ENCODE measurements around the gene ULBP3. TPM values are rescaled to one million over a fixed set of nuclear protein-coding genes. Genes with fewer than 3 reads are reported as not detected.

The ULBP3 gene
- total and polyA plus RNA-seq, 2 experiments from 2014 or later, result 5.8 to 11.1 TPM

DNA sequence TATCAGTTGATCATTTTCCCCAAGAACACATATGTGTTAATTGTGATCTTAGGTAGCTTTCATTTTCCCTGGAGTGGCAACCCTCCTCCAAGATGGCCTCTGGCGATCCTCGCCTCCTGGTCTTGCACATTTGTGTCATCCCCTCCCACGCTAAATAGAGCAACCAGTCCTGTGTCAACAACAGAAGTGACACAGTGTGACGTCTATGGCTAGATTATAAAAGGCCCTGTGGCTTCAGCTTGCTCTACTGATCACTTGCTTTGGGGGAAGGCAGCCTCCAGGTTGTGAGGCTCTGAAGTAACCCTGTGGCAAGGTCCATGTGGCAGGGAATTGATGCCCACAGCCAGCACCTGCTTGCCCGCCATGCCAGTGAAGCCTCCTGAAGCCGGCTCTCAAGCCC, 43.3 kb upstream of the ULBP3 start:
- Histone ChIP-seq H3K36me3 (no peaks in the 10 kb centered on the region), H3K9me3 (ENCODE audit: low read depth) (no peaks in the 10 kb centered on the region), H3K4me3 (no peak overlapping the region), H3K27ac (no peak overlapping the region), H3K4me1 (ENCODE audit: low read depth) (no peaks in the 10 kb centered on the region), H3K27me3 (peaks cover 3% of the 10 kb centered on the region)
- no peak for DNase-seq (ENCODE audit: low read depth in 1 of 2, low spot score in 1 of 2)
- TF ChIP-seq, protein P1, sequence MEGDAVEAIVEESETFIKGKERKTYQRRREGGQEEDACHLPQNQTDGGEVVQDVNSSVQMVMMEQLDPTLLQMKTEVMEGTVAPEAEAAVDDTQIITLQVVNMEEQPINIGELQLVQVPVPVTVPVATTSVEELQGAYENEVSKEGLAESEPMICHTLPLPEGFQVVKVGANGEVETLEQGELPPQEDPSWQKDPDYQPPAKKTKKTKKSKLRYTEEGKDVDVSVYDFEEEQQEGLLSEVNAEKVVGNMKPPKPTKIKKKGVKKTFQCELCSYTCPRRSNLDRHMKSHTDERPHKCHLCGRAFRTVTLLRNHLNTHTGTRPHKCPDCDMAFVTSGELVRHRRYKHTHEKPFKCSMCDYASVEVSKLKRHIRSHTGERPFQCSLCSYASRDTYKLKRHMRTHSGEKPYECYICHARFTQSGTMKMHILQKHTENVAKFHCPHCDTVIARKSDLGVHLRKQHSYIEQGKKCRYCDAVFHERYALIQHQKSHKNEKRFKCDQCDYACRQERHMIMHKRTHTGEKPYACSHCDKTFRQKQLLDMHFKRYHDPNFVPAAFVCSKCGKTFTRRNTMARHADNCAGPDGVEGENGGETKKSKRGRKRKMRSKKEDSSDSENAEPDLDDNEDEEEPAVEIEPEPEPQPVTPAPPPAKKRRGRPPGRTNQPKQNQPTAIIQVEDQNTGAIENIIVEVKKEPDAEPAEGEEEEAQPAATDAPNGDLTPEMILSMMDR (IDR thresholded peaks at IDR 0.05; ENCODE audit: low read depth, low read length), result no peak

DNA sequence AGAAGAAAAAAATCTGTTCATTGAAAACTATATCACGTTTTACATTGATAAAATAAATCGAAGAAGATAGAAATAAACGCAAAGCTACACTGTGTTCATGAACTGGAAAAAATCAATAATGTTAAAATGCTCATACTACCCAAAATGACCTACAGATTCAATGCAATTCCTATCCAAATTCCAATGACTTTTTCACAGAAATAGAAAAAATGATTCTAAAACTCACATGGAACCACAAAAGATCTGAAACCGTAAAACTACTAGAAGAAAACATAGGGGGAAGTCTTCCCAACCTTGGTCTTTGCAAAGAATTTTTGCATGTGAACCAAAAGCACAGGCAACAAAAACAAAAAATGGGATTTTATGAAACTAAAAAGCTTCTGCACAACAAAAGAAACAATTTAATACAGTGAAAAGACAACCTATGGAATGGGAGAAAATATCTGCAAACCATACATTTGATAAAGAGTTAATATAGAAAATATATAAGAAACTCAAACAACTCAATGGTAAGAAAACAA, 33.9 kb upstream of the ULBP3 start:
- Histone ChIP-seq H3K27me3 (no peaks in the 10 kb centered on the region), H3K4me1 (ENCODE audit: low read depth) (no peaks in the 10 kb centered on the region), H3K4me3 (no peak overlapping the region), H3K36me3 (no peaks in the 10 kb centered on the region), H3K9me3 (ENCODE audit: low read depth) (no peaks in the 10 kb centered on the region), H3K27ac (no peak overlapping the region)
- no peak for DNase-seq (ENCODE audit: low read depth in 1 of 2, low spot score in 1 of 2)
- TF ChIP-seq, protein P1 (IDR thresholded peaks at IDR 0.05; ENCODE audit: low read depth, low read length), result no peak

DNA sequence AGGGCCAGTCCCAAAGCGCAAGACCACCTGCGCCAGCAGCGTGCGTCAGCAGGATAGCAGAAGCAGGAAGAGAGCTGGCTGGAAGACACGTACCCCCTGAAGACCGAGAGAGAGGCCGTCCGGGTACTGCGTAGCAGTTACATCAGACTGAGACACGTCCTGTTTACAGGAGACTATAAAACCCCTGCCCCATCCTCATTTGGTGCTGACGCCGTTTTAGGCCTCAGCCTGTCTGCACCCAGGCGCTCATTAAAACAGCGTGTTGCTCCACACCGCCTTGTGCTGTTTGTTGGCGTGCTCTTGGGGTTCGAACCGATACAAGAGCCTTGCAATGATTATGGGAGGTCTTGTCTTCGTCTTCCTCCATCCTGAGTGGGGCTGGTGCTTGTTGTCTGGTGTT, 31.8 kb upstream of the ULBP3 start:
- Histone ChIP-seq H3K4me1 (ENCODE audit: low read depth) (no peaks in the 10 kb centered on the region), H3K27ac (no peak overlapping the region), H3K36me3 (no peaks in the 10 kb centered on the region), H3K9me3 (ENCODE audit: low read depth) (no peaks in the 10 kb centered on the region), H3K4me3 (no peak overlapping the region), H3K27me3 (peaks cover under 1% of the 10 kb centered on the region)
- no peak for DNase-seq (ENCODE audit: low read depth in 1 of 2, low spot score in 1 of 2)
- TF ChIP-seq, protein P1 (IDR thresholded peaks at IDR 0.05; ENCODE audit: low read depth, low read length), result no peak

- no peak for DNase-seq (ENCODE audit: low read depth in 1 of 2, low spot score in 1 of 2)
- Histone ChIP-seq H3K4me1 (ENCODE audit: low read depth) (no peaks in the 10 kb centered on the region), H3K4me3 (no peak overlapping the region), H3K27me3 (peaks cover 6% of the 10 kb centered on the region), H3K9me3 (ENCODE audit: low read depth) (no peaks in the 10 kb centered on the region), H3K36me3 (no peaks in the 10 kb centered on the region), H3K27ac (no peak overlapping the region)
- TF ChIP-seq, protein P1 (IDR thresholded peaks at IDR 0.05; ENCODE audit: low read depth, low read length), result no peak
These were observed 31.0 kb upstream of the ULBP3 start for GRCh38 chr6:150099953-150100352.

DNA sequence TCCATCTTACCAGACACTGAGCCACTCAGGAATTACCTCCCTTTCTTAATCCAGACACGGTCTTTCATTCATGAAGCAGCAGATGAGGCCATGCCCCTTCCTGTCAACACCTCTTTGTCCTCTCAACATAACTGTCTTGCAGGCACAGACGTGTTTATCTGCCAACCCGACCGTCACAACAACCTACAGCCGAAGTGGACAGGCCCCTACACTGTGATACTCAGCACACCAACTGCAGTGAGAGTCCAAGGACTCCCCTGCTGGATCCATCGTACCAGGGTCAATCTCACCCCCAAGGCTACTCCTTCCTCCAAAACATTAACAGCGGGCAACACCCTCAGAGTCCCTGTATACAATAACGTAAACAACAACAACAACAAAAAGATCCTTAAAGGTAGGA, 30.6 kb upstream of the ULBP3 start:
- H3K4me3 ChIP-seq, result no peak overlapping the region
- no peaks in the 10 kb centered on the region for H3K9me3 ChIP-seq (ENCODE audit: low read depth)
- no peaks in the 10 kb centered on the region for H3K4me1 ChIP-seq (ENCODE audit: low read depth)
- H3K27me3 ChIP-seq, result peaks cover 6% of the 10 kb centered on the region
- H3K27ac ChIP-seq, result no peak overlapping the region
- no peak for DNase-seq (ENCODE audit: low read depth in 1 of 2, low spot score in 1 of 2)
- no peaks in the 10 kb centered on the region for H3K36me3 ChIP-seq
- TF ChIP-seq, protein P1 (IDR thresholded peaks at IDR 0.05; ENCODE audit: low read depth, low read length), result no peak

DNA sequence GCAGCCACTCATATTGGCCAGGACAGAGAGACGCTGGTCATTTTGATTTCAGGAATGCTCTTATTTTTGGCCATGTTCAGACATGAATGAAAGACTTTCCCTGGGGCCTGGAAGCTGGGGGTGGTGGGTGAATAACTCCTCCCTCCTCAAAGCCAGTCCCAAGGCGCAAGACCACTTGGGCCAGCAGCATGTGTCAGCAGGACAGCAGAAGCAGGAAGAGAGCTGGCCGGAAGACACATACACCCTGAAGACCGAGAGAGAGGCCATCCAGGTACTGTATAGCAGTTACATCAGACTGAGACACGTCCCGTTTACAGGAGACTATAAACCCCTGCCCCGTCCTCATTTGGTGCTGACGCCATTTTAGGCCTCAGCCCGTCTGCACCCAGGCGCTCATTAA, 29.2 kb upstream of the ULBP3 start:
- Histone ChIP-seq H3K9me3 (ENCODE audit: low read depth) (no peaks in the 10 kb centered on the region), H3K27me3 (peaks cover 6% of the 10 kb centered on the region), H3K4me1 (ENCODE audit: low read depth) (no peaks in the 10 kb centered on the region), H3K4me3 (no peak overlapping the region), H3K27ac (no peak overlapping the region), H3K36me3 (no peaks in the 10 kb centered on the region)
- TF ChIP-seq, protein P1 (IDR thresholded peaks at IDR 0.05; ENCODE audit: low read depth, low read length), result no peak
- no peak for DNase-seq (ENCODE audit: low read depth in 1 of 2, low spot score in 1 of 2)

Measured in cardiac muscle cell (in vitro differentiated cells and primary cell).